ENCODE data around the gene TAS1R2. TPM values are rescaled to one million over a fixed set of nuclear protein-coding genes. Genes with fewer than 3 reads are reported as not detected.

Gene TAS1R2
- polyA plus RNA-seq, 2 donors, result 0.01 TPM; not detected in 1

- WGBS, 2 donors, result 28 to 42% methylated on average over 12 of the region's 12 CpGs
- no peaks in the 10 kb centered on the region for H3K27me3 ChIP-seq (ENCODE audit: control insufficient read depth in 1 of 2, insufficient read depth in 2 of 2, low read length in 2 of 2)
- H3K9me3 ChIP-seq (ENCODE audit: control insufficient read depth in 2 of 2, insufficient read depth in 1 of 2, low read depth in 1 of 2, low read length in 1 of 2), result no peaks in the 10 kb centered on the region
- H3K4me3 ChIP-seq (ENCODE audit: low read depth in 1 of 2, low read length in 2 of 2), result no peak overlapping the region
- peaks cover 0 to 4% of the 10 kb centered on the region in 2 donors for H3K4me1 ChIP-seq (ENCODE audit: control insufficient read depth in 2 of 2, insufficient read depth in 2 of 2, low read length in 1 of 2)
- no peak overlapping the region for H3K27ac ChIP-seq (ENCODE audit: low read depth in 2 of 2, low read length in 1 of 2)
- no peaks in the 10 kb centered on the region for H3K36me3 ChIP-seq (ENCODE audit: control insufficient read depth in 2 of 2, insufficient read depth in 2 of 2, low read length in 1 of 2)
Measured at GRCh38 chr1:18819203-18819602, 40.3 kb downstream of the TAS1R2 start.

DNA sequence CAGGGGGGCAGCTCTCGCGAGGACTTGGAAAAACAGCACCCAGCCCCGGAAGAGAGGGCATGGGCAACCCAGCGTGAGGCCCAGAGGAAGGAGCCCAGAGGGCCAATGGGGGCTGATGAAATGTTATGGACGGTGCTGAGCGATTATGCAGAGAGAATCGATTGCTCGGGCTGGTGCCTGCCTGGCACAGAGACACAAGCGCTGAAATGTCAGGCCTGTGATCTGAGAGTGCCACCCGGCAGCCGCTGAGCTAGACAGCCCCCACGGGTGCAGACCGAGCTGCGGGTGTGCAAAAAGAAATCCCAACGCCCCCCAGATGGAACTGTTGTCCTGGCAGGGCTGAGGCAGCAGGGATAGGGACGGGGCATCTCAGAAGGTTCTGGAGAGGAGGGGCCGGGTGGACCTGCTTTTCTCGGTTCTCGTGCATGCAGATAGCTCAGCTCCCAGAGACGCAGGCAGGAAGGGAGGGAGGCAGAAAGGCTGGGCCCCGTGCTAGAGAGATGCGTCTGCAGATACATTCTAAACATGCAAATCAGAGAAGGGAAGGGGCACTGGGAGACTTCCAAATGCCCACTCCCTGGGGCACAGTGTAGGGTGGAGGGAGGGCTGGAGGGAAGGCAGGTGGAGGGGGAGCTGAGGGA is 41.5 kb downstream of the TAS1R2 start:
- peaks cover 0 to 4% of the 10 kb centered on the region in 2 donors for H3K4me1 ChIP-seq (ENCODE audit: control insufficient read depth in 2 of 2, insufficient read depth in 2 of 2, low read length in 1 of 2)
- 44 to 53% methylated on average over 22 of the region's 22 CpGs for WGBS, 2 donors
- H3K36me3 ChIP-seq (ENCODE audit: control insufficient read depth in 2 of 2, insufficient read depth in 2 of 2, low read length in 1 of 2), result no peaks in the 10 kb centered on the region
- no peaks in the 10 kb centered on the region for H3K27me3 ChIP-seq (ENCODE audit: control insufficient read depth in 1 of 2, insufficient read depth in 2 of 2, low read length in 2 of 2)
- H3K27ac ChIP-seq (ENCODE audit: low read depth in 2 of 2, low read length in 1 of 2), result no peak overlapping the region
- H3K9me3 ChIP-seq (ENCODE audit: control insufficient read depth in 2 of 2, insufficient read depth in 1 of 2, low read depth in 1 of 2, low read length in 1 of 2), result no peaks in the 10 kb centered on the region
- no peak overlapping the region for H3K4me3 ChIP-seq (ENCODE audit: low read depth in 1 of 2, low read length in 2 of 2)

GRCh38 chr1:18817316-18817715 is 42.1 kb downstream of the TAS1R2 start:
- no peak overlapping the region for H3K27ac ChIP-seq (ENCODE audit: low read depth in 2 of 2, low read length in 1 of 2)
- H3K9me3 ChIP-seq (ENCODE audit: control insufficient read depth in 2 of 2, insufficient read depth in 1 of 2, low read depth in 1 of 2, low read length in 1 of 2), result no peaks in the 10 kb centered on the region
- H3K27me3 ChIP-seq (ENCODE audit: control insufficient read depth in 1 of 2, insufficient read depth in 2 of 2, low read length in 2 of 2), result no peaks in the 10 kb centered on the region
- no peaks in the 10 kb centered on the region for H3K36me3 ChIP-seq (ENCODE audit: control insufficient read depth in 2 of 2, insufficient read depth in 2 of 2, low read length in 1 of 2)
- WGBS, 2 donors, result 68 to 74% methylated on average over 3 of the region's 3 CpGs
- H3K4me3 ChIP-seq (ENCODE audit: low read depth in 1 of 2, low read length in 2 of 2), result no peak overlapping the region
- peaks cover 0 to 4% of the 10 kb centered on the region in 2 donors for H3K4me1 ChIP-seq (ENCODE audit: control insufficient read depth in 2 of 2, insufficient read depth in 2 of 2, low read length in 1 of 2)

DNA sequence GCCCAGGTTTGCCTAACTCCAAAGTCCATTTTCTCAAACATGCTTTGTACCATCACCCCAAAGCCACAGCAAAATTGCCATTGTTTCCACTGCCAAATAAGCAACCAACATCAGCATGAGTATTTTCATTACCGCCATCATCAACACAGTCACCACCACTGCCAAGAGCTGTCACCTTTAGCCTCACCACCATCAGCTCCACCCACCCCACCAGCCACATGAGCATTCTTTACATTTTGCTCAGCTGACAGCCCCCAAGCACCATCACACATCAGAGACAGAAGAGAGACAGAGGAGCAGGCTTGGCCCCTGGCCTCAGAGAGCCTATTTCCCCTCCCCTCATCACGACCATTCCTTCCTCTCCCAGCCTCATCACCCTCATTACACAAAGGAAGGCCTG is 42.7 kb downstream of the TAS1R2 start:
- H3K4me3 ChIP-seq (ENCODE audit: low read depth in 1 of 2, low read length in 2 of 2), result no peak overlapping the region
- 37 to 58% methylated on average over 2 of the region's 2 CpGs for WGBS, 2 donors
- H3K27ac ChIP-seq (ENCODE audit: low read depth in 2 of 2, low read length in 1 of 2), result no peak overlapping the region
- H3K9me3 ChIP-seq (ENCODE audit: control insufficient read depth in 2 of 2, insufficient read depth in 1 of 2, low read depth in 1 of 2, low read length in 1 of 2), result no peaks in the 10 kb centered on the region
- H3K36me3 ChIP-seq (ENCODE audit: control insufficient read depth in 2 of 2, insufficient read depth in 2 of 2, low read length in 1 of 2), result no peaks in the 10 kb centered on the region
- H3K4me1 ChIP-seq (ENCODE audit: control insufficient read depth in 2 of 2, insufficient read depth in 2 of 2, low read length in 1 of 2), result peaks cover 0 to 4% of the 10 kb centered on the region in 2 donors
- H3K27me3 ChIP-seq (ENCODE audit: control insufficient read depth in 1 of 2, insufficient read depth in 2 of 2, low read length in 2 of 2), result no peaks in the 10 kb centered on the region

- Histone ChIP-seq H3K4me3 (ENCODE audit: low read depth in 1 of 2, low read length in 2 of 2) (no peak overlapping the region), H3K36me3 (ENCODE audit: control insufficient read depth in 2 of 2, insufficient read depth in 2 of 2, low read length in 1 of 2) (no peaks in the 10 kb centered on the region), H3K27me3 (ENCODE audit: control insufficient read depth in 1 of 2, insufficient read depth in 2 of 2, low read length in 2 of 2) (no peaks in the 10 kb centered on the region), H3K9me3 (ENCODE audit: control insufficient read depth in 2 of 2, insufficient read depth in 1 of 2, low read depth in 1 of 2, low read length in 1 of 2) (no peaks in the 10 kb centered on the region), H3K4me1 (ENCODE audit: control insufficient read depth in 2 of 2, insufficient read depth in 2 of 2, low read length in 1 of 2) (no peaks in the 10 kb centered on the region), H3K27ac (ENCODE audit: low read depth in 2 of 2, low read length in 1 of 2) (no peak overlapping the region)
- 47 to 53% methylated on average over 10 of the region's 10 CpGs for WGBS, 2 donors
Measured at GRCh38 chr1:18814874-18815531, 44.5 kb downstream of the TAS1R2 start.

- H3K4me3 ChIP-seq (ENCODE audit: low read depth in 1 of 2, low read length in 2 of 2), result no peak overlapping the region
- WGBS, 2 donors, result 30 to 34% methylated on average over 6 of the region's 6 CpGs
- H3K4me1 ChIP-seq (ENCODE audit: control insufficient read depth in 2 of 2, insufficient read depth in 2 of 2, low read length in 1 of 2), result no peaks in the 10 kb centered on the region
- no peak overlapping the region for H3K27ac ChIP-seq (ENCODE audit: low read depth in 2 of 2, low read length in 1 of 2)
- H3K36me3 ChIP-seq (ENCODE audit: control insufficient read depth in 2 of 2, insufficient read depth in 2 of 2, low read length in 1 of 2), result no peaks in the 10 kb centered on the region
- H3K9me3 ChIP-seq (ENCODE audit: control insufficient read depth in 2 of 2, insufficient read depth in 1 of 2, low read depth in 1 of 2, low read length in 1 of 2), result no peaks in the 10 kb centered on the region
- H3K27me3 ChIP-seq (ENCODE audit: control insufficient read depth in 1 of 2, insufficient read depth in 2 of 2, low read length in 2 of 2), result no peaks in the 10 kb centered on the region
Measured at GRCh38 chr1:18814425-18814824, 45.0 kb downstream of the TAS1R2 start.

GRCh38 chr1:18812453-18812939 is 47.0 kb downstream of the TAS1R2 start:
- no peaks in the 10 kb centered on the region for H3K27me3 ChIP-seq (ENCODE audit: control insufficient read depth in 1 of 2, insufficient read depth in 2 of 2, low read length in 2 of 2)
- 77% methylated on average over 7 of the region's 7 CpGs for WGBS, 2 donors
- no peaks in the 10 kb centered on the region for H3K4me1 ChIP-seq (ENCODE audit: control insufficient read depth in 2 of 2, insufficient read depth in 2 of 2, low read length in 1 of 2)

GRCh38 chr1:18811733-18812452 is 47.6 kb downstream of the TAS1R2 start:
- H3K27ac ChIP-seq (ENCODE audit: low read depth in 2 of 2, low read length in 1 of 2), result no peak overlapping the region
- no peaks in the 10 kb centered on the region for H3K36me3 ChIP-seq (ENCODE audit: control insufficient read depth in 2 of 2, insufficient read depth in 2 of 2, low read length in 1 of 2)
- H3K9me3 ChIP-seq (ENCODE audit: control insufficient read depth in 2 of 2, insufficient read depth in 1 of 2, low read depth in 1 of 2, low read length in 1 of 2), result no peaks in the 10 kb centered on the region
- no peak overlapping the region for H3K4me3 ChIP-seq (ENCODE audit: low read depth in 1 of 2, low read length in 2 of 2)
- H3K4me1 ChIP-seq (ENCODE audit: control insufficient read depth in 2 of 2, insufficient read depth in 2 of 2, low read length in 1 of 2), result no peaks in the 10 kb centered on the region
- H3K27me3 ChIP-seq (ENCODE audit: control insufficient read depth in 1 of 2, insufficient read depth in 2 of 2, low read length in 2 of 2), result no peaks in the 10 kb centered on the region
- WGBS, 2 donors, result 68 to 75% methylated on average over 7 of the region's 7 CpGs

More at GRCh38 chr1:18812453-18812939, 47.0 kb downstream of the TAS1R2 start:
- H3K9me3 ChIP-seq (ENCODE audit: control insufficient read depth in 2 of 2, insufficient read depth in 1 of 2, low read depth in 1 of 2, low read length in 1 of 2), result no peaks in the 10 kb centered on the region
- H3K27ac ChIP-seq (ENCODE audit: low read depth in 2 of 2, low read length in 1 of 2), result no peak overlapping the region
- H3K4me3 ChIP-seq (ENCODE audit: low read depth in 1 of 2, low read length in 2 of 2), result no peak overlapping the region
- no peaks in the 10 kb centered on the region for H3K36me3 ChIP-seq (ENCODE audit: control insufficient read depth in 2 of 2, insufficient read depth in 2 of 2, low read length in 1 of 2)

GRCh38 chr1:18809953-18810899 is 49.2 kb downstream of the TAS1R2 start:
- WGBS, 2 donors, result 63 to 71% methylated on average over 16 of the region's 16 CpGs
- H3K9me3 ChIP-seq (ENCODE audit: control insufficient read depth in 2 of 2, insufficient read depth in 1 of 2, low read depth in 1 of 2, low read length in 1 of 2), result no peaks in the 10 kb centered on the region
- H3K36me3 ChIP-seq (ENCODE audit: control insufficient read depth in 2 of 2, insufficient read depth in 2 of 2, low read length in 1 of 2), result no peaks in the 10 kb centered on the region
- no peak overlapping the region for H3K4me3 ChIP-seq (ENCODE audit: low read depth in 1 of 2, low read length in 2 of 2)
- no peaks in the 10 kb centered on the region for H3K27me3 ChIP-seq (ENCODE audit: control insufficient read depth in 1 of 2, insufficient read depth in 2 of 2, low read length in 2 of 2)
- H3K27ac ChIP-seq (ENCODE audit: low read depth in 2 of 2, low read length in 1 of 2), result no peak overlapping the region
- no peaks in the 10 kb centered on the region for H3K4me1 ChIP-seq (ENCODE audit: control insufficient read depth in 2 of 2, insufficient read depth in 2 of 2, low read length in 1 of 2)

Data from esophagus (tissue), 2 donors.